ENCODE data around the gene NAV1.

NAV1 gene

DNA sequence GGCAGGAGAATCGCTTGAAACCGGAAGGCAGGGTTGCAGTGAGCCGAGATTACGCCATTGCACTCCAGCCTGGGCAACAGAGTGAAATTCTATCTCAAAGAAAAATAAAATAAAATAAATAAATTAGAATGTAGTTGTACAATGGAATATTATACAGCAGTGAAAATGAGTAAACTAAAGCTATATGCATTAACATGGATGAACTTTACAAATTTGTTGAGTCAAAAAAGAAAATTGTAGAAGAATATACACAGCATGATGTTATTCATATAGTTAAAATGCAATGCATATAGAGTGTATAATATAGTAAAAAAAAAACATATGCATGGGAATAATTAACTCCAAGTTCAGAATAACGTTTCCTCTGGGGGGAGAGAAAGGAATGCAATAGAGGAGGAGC is 11.0 kb upstream of the NAV1 start:
- no peaks in the 10 kb centered on the region for H3K79me2 ChIP-seq (ENCODE audit: control insufficient read depth, insufficient read depth, low read length, unreplicated experiment)
- H3K27ac ChIP-seq (ENCODE audit: low read depth, low read length) = no peak overlapping the region
- H2AFZ ChIP-seq (ENCODE audit: low read length, unreplicated experiment) = no peak overlapping the region
- no peak overlapping the region for H3K4me3 ChIP-seq (ENCODE audit: low read depth, low read length)
- peaks cover 11% of the 10 kb centered on the region; the same call in 1 of the 2 replicates for H3K36me3 ChIP-seq (ENCODE audit: insufficient read depth, low read length)
- peaks cover 11% of the 10 kb centered on the region for H3K4me1 ChIP-seq (ENCODE audit: control insufficient read depth, insufficient read depth, low read length, unreplicated experiment)
- H3K27me3 ChIP-seq (ENCODE audit: insufficient read depth, low read length) = no peaks in the 10 kb centered on the region

DNA sequence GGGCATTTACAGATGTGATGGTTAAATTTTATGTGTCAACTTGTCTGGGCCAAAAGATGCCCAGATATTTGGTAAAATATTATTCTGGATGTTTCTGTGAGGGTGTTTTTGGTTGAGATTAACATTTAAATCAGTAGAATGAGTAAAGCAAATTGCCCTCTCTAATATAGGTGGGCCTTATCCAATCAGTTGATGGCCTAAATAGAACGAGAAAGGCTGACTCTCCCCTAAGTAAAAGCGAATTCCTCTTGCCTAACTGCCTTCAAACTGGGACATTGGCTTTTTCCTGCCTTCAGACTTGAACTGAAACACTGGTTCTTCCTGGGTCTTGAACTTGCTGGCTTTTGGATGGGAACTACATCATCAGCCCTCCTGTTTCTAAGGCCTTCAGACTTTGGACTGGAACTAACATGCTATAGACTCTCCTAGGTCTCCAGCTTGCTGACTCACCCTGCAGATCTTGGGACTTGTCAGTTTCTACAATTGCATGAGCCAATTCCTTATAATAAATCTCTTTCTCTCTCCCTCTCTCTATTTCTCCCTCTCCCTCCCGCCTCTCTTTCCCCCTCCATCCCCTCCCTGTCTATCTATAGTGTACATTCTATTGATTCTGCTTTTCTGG is 10.2 kb upstream of the NAV1 start:
- Histone ChIP-seq H2AFZ (ENCODE audit: low read length, unreplicated experiment) (no peak overlapping the region), H3K27me3 (ENCODE audit: insufficient read depth, low read length) (no peaks in the 10 kb centered on the region), H3K27ac (ENCODE audit: low read depth, low read length) (peak overlapping the region; percentile 14; the same call in 1 of the 2 replicates)

DNA sequence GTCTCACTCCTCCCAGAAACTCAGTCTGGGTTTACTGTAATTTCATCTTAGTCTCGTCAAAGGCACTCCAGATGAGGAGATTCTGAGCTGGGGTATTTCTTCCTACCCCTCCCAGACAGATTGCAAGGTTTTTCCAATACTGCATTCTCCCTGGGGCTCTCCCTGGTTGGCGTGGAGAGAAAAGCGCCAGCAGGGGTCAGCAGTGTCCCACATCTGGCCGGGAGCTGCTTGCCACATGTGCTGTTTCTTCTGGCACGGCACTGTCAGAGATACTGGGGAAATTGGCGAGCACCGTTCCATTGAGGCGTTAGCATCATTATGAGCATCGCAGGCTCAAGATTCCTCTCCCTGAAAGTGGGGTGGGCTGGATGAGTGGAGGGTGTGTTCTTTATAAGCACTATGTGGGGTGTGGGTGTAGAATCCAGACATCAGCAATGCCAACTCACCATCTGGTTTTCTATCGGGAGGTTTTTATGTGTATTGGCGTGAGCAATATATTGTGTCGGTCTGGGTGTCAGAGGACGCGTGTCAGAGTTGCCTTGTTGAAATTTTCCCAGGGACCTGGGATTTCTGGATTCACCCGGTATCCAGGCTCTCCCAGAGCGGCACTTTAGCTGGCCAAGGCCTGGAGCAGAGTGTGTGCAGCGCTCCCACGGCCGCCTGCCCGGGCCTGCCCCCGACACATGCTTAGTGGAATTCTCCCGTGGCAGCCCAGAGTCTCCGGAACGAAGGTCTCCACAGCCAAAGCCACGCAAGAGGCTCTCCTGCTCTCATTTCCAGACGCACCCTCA is 8.0 kb upstream of the NAV1 start:
- no peak overlapping the region for H2AFZ ChIP-seq (ENCODE audit: low read length, unreplicated experiment)

More for the DNA sequence above, 10.2 kb upstream of the NAV1 start:
- Histone ChIP-seq H3K4me1 (ENCODE audit: control insufficient read depth, insufficient read depth, low read length, unreplicated experiment) (peaks cover 11% of the 10 kb centered on the region), H3K4me3 (ENCODE audit: low read depth, low read length) (no peak overlapping the region), H3K79me2 (ENCODE audit: control insufficient read depth, insufficient read depth, low read length, unreplicated experiment) (no peaks in the 10 kb centered on the region), H3K36me3 (ENCODE audit: insufficient read depth, low read length) (peaks cover 11% of the 10 kb centered on the region; the same call in 1 of the 2 replicates)

DNA sequence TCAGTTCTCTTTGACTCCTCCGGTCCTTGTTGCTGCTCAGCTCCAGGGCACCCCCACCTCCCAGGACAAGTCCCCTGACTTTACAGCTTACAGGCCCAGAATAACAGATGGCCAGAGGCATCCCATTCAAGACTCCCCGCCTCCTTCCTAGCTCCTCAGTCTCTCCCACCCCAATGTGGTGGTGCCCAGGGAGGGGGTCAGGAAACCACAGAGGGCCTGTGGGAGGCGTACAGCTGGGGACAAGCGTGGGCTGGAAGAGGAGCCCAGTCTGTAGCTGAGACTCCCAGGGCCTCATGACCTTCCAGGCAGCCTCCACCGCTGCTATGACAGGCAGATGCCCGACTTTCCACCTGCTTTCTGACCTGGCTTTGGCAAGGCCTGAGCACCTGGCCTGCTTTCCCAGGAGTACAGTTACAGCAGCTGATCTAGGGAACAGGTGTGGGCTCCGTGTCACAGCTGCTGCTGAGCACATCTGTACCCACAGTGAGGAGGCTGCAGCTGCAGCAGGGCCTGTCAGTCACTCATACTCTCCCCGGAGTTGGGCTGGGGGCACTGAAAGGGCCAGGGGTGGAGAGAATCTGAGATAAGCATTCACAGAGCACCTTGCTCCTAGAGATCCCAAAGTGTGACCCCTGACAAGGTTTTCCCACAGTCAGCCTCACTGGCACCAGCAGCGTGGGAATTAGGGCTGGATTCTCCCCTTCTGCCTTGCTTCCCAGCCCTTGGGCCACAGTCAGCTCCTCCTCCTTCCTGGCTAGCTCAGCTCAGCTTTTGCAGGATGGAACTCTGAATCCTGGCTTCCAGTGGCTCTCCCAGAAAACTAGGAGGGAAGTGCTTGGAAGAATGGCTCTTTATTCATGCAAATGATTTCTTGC is 7.1 kb upstream of the NAV1 start:
- no peak overlapping the region for H3K27ac ChIP-seq (ENCODE audit: low read depth, low read length)
- no peak overlapping the region for H2AFZ ChIP-seq (ENCODE audit: low read length, unreplicated experiment)

More for the DNA sequence above, 8.0 kb upstream of the NAV1 start:
- H3K4me3 ChIP-seq (ENCODE audit: low read depth, low read length) = no peak overlapping the region
- no peaks in the 10 kb centered on the region for H3K36me3 ChIP-seq (ENCODE audit: insufficient read depth, low read length)
- H3K27me3 ChIP-seq (ENCODE audit: insufficient read depth, low read length) = no peaks in the 10 kb centered on the region
- no peak overlapping the region for H3K27ac ChIP-seq (ENCODE audit: low read depth, low read length)
- H3K4me1 ChIP-seq (ENCODE audit: control insufficient read depth, insufficient read depth, low read length, unreplicated experiment) = peaks cover 28% of the 10 kb centered on the region
- H3K79me2 ChIP-seq (ENCODE audit: control insufficient read depth, insufficient read depth, low read length, unreplicated experiment) = no peaks in the 10 kb centered on the region

DNA sequence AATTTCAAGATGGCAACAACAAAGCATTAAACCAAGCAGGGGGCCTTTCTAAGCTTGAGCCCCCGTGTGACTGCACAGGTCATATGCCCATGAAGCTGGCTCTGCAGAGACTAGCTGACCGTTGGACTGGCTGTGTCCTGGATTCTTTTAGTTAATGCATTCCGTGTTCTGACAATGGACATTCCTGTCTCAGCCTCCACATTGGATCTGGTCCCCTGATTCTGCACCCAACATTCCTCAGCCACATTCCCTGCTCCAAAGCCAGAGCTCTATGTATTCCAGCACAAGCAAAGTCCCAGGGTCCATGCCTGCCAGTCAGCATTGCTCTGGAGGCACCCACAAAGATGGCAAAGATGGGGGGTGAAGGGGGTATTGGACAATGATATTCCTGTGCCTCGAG is 5.1 kb upstream of the NAV1 start:
- no peak overlapping the region for H3K4me3 ChIP-seq (ENCODE audit: low read depth, low read length)
- peaks cover 5% of the 10 kb centered on the region for H3K79me2 ChIP-seq (ENCODE audit: control insufficient read depth, insufficient read depth, low read length, unreplicated experiment)
- H3K27me3 ChIP-seq (ENCODE audit: insufficient read depth, low read length) = no peaks in the 10 kb centered on the region
- no peak overlapping the region for H2AFZ ChIP-seq (ENCODE audit: low read length, unreplicated experiment)
- H3K27ac ChIP-seq (ENCODE audit: low read depth, low read length) = no peak overlapping the region
- H3K36me3 ChIP-seq (ENCODE audit: insufficient read depth, low read length) = no peaks in the 10 kb centered on the region
- peaks cover 50% of the 10 kb centered on the region for H3K4me1 ChIP-seq (ENCODE audit: control insufficient read depth, insufficient read depth, low read length, unreplicated experiment)

More for the DNA sequence above, 7.1 kb upstream of the NAV1 start:
- no peak overlapping the region for H3K4me3 ChIP-seq (ENCODE audit: low read depth, low read length)
- H3K79me2 ChIP-seq (ENCODE audit: control insufficient read depth, insufficient read depth, low read length, unreplicated experiment) = no peaks in the 10 kb centered on the region
- no peaks in the 10 kb centered on the region for H3K27me3 ChIP-seq (ENCODE audit: insufficient read depth, low read length)
- H3K4me1 ChIP-seq (ENCODE audit: control insufficient read depth, insufficient read depth, low read length, unreplicated experiment) = peaks cover 35% of the 10 kb centered on the region
- no peaks in the 10 kb centered on the region for H3K36me3 ChIP-seq (ENCODE audit: insufficient read depth, low read length)

DNA sequence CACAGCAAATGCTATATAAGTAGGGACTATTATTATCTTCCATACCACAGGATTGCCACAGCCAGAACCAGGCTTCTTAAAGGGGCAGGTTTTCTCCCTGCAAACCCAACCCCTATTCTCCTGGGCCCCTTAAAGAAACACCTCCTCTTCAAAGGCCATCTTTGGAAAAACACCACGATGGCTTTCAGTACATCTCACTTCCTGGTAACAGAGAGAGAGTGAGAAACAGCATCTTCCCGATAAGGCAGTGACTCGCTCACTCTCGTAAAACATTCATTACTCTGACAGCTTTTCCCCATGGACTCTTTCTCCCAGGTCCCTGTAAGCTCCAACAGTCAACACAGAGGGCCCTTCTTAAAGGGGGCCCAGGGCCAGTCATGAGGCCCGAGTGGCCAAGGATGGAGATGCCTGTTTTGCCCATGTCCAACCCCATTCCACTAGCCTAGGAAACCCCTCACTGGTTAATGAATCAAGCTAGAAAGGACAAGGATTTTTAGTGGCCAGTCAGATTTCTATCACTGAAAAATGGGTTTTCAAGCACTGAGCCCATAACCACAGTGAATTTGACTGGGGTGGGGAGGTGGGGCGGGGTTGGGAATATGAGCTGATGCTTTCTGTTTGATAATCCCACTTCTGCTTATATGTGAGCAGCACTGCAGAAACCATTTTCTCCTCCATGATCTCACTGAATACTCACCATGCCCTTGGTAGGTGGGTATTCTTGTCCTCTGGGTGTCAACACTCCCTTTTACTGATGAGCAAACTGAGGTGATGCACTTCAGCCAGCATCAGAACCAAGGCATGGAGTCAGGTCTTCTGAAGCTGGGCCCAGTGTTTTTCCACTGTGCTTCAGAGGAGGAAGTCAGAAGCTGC is 3.6 kb upstream of the NAV1 start:
- Histone ChIP-seq H3K36me3 (ENCODE audit: insufficient read depth, low read length) (no peaks in the 10 kb centered on the region), H3K4me3 (ENCODE audit: low read depth, low read length) (peak overlapping the region; percentile 24; the same call in 1 of the 2 replicates), H3K27ac (ENCODE audit: low read depth, low read length) (peak overlapping the region; percentile 95), H3K79me2 (ENCODE audit: control insufficient read depth, insufficient read depth, low read length, unreplicated experiment) (peaks cover 17% of the 10 kb centered on the region), H2AFZ (ENCODE audit: low read length, unreplicated experiment) (peak overlapping the region; percentile 64), H3K4me1 (ENCODE audit: control insufficient read depth, insufficient read depth, low read length, unreplicated experiment) (peaks cover 50% of the 10 kb centered on the region), H3K27me3 (ENCODE audit: insufficient read depth, low read length) (no peaks in the 10 kb centered on the region)

DNA sequence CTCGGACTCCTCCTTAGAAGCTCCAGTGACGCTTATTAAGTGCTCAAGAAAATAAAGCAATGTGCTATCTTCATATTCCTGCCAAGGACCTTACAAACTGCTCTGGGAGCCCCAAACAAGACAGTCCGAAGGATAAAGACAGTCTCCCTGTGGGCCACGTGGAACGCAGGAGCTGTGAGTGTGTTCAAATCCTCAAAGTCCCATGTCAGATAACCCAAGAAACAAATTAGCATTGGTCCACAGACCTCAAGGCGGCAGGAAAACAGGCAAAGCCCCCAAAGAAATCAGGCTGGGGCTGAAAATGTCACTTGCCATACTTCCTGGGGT is 3.0 kb upstream of the NAV1 start:
- H3K27me3 ChIP-seq (ENCODE audit: insufficient read depth, low read length) = no peaks in the 10 kb centered on the region
- no peak overlapping the region for H2AFZ ChIP-seq (ENCODE audit: low read length, unreplicated experiment)
- H3K79me2 ChIP-seq (ENCODE audit: control insufficient read depth, insufficient read depth, low read length, unreplicated experiment) = peaks cover 23% of the 10 kb centered on the region
- peak overlapping the region; percentile 95 for H3K27ac ChIP-seq (ENCODE audit: low read depth, low read length)
- H3K4me3 ChIP-seq (ENCODE audit: low read depth, low read length) = peak overlapping the region; percentile 4; the same call in 1 of the 2 replicates
- H3K4me1 ChIP-seq (ENCODE audit: control insufficient read depth, insufficient read depth, low read length, unreplicated experiment) = peaks cover 53% of the 10 kb centered on the region
- no peaks in the 10 kb centered on the region for H3K36me3 ChIP-seq (ENCODE audit: insufficient read depth, low read length)

DNA sequence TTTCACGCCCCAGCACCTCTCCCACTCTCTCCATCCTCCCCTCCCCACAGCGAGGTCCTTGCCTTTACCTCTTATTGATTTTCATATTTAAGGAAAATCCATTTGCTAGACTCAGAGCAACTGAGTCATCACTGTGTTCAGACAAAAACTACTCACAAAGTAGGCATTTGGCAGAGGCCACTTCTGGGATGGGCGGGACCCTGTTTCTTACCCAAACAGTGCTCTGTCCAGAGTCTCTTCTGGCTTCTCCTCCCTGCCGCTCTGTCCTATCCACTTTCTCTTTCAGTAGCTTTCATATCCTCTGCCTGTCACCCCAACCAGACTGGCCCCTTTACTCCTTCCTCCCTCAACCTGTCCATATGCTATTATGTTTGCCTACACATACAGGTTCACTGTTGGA is 2.4 kb upstream of the NAV1 start:
- Histone ChIP-seq H3K27ac (ENCODE audit: low read depth, low read length) (peak overlapping the region; percentile 95), H3K4me1 (ENCODE audit: control insufficient read depth, insufficient read depth, low read length, unreplicated experiment) (peaks cover 53% of the 10 kb centered on the region), H3K4me3 (ENCODE audit: low read depth, low read length) (peak overlapping the region; percentile 63), H3K79me2 (ENCODE audit: control insufficient read depth, insufficient read depth, low read length, unreplicated experiment) (peaks cover 30% of the 10 kb centered on the region), H3K36me3 (ENCODE audit: insufficient read depth, low read length) (no peaks in the 10 kb centered on the region), H3K27me3 (ENCODE audit: insufficient read depth, low read length) (no peaks in the 10 kb centered on the region), H2AFZ (ENCODE audit: low read length, unreplicated experiment) (no peak overlapping the region)

DNA sequence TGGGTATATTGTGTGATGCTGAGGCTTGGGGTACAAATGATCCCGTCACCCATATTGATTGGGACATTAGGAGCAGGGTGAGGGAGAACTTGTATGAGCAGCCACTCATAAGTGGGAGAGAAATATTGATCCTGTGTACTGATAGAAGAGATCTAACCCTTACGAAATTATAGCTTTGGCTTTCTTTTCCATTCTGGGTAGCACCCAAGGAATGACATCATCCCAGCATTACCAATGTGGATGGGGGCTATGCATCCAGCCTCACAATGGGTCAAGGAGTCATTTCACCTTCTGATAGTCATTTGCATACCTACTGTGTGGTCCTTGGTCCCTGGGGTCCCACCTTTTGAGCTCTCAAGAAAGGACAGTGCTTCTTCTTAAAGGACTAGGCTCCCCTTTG is 1.9 kb upstream of the NAV1 start:
- peak overlapping the region; percentile 95 for H3K27ac ChIP-seq (ENCODE audit: low read depth, low read length)
- no peak overlapping the region for H2AFZ ChIP-seq (ENCODE audit: low read length, unreplicated experiment)
- peak overlapping the region; percentile 63 for H3K4me3 ChIP-seq (ENCODE audit: low read depth, low read length)
- no peaks in the 10 kb centered on the region for H3K36me3 ChIP-seq (ENCODE audit: insufficient read depth, low read length)
- H3K4me1 ChIP-seq (ENCODE audit: control insufficient read depth, insufficient read depth, low read length, unreplicated experiment) = peaks cover 56% of the 10 kb centered on the region
- H3K79me2 ChIP-seq (ENCODE audit: control insufficient read depth, insufficient read depth, low read length, unreplicated experiment) = peaks cover 34% of the 10 kb centered on the region
- H3K27me3 ChIP-seq (ENCODE audit: insufficient read depth, low read length) = no peaks in the 10 kb centered on the region

DNA sequence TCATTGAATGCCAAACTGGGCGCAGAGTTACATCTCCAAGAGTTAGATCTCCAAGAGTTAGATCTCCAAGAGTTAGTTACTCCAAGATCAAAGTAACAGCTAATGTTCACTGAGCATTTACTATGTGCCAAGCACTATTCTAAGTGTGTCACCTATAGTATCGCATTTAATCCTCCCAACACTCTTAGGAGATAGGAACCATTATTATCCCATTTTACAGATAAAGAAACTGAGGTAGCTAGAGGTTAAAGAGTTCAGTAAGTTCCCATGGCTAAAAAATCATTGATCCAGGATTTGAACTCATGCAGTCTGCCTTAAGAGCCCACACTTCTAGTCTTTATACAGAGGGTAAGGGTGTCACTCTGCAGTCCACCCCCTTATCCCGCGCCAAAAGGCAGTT is 1.5 kb upstream of the NAV1 start:
- H3K4me3 ChIP-seq (ENCODE audit: low read depth, low read length) = peak overlapping the region; percentile 63; the same call in 1 of the 2 replicates
- H3K4me1 ChIP-seq (ENCODE audit: control insufficient read depth, insufficient read depth, low read length, unreplicated experiment) = peaks cover 58% of the 10 kb centered on the region
- H3K79me2 ChIP-seq (ENCODE audit: control insufficient read depth, insufficient read depth, low read length, unreplicated experiment) = peaks cover 37% of the 10 kb centered on the region
- no peaks in the 10 kb centered on the region for H3K36me3 ChIP-seq (ENCODE audit: insufficient read depth, low read length)
- H3K27me3 ChIP-seq (ENCODE audit: insufficient read depth, low read length) = no peaks in the 10 kb centered on the region
- peak overlapping the region; percentile 95 for H3K27ac ChIP-seq (ENCODE audit: low read depth, low read length)
- H2AFZ ChIP-seq (ENCODE audit: low read length, unreplicated experiment) = no peak overlapping the region

Measured in ACC112 (cell line).